ENCODE results near the gene MORN2.

The MORN2 gene

DNA sequence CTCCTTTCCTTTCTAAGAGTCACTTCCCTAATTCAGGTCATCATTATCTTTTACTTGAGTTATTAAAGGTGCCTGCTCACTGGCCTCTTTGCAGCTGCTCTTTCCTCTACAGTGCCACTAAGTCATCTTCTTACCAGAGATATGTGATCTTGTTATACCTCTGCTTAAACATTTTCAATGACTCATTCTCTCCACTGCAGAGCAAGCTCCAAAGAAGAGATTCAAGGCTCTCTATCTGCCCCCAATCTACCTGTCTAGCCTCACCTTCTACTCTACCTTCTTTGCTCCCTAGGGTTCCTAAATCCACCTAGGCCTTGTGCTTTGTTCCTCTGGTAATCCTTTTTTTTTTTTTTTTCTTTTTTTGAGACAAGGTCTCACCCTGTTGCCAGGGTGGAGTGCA is 17.0 kb downstream of the MORN2 start:
- no peak for DNase-seq

DNA sequence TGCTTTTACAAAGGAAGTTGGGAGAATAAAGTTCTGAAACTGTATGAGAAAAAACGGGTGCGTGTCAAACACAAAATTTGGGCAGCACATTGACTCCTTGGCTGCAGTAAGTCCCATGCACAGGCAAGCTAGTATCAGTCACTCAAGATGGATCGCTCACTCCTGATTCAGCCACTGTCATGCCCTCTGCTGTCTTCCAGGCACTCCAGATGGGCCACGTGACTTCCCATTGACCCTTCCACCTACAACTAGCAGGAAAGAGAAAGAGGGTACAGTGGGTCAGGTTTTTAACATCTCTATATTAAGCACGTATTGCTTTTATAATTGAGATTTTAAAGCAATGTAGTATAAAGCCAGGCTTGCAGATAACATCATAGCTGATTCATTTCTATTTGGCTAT is 22.5 kb downstream of the MORN2 start:
- DNase-seq: no peak

DNA sequence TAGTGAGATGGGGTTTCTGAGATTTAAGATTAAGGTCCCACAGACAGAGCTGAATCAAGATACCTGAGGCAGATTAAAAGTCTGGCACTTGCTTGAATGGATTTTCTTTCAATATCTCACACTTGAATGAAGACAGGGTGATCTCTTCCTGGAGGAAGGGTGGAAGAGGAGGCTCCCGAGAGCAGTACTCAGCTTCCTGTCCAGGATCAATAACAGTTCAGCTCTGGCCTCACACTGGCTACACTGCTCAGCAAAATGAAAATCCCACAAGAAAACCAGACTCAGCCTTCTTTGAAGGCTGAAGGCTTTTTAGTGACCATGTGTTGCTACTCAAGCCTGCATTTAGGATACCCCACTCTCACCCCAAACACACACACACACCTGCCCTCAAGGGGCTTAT is 24.9 kb downstream of the MORN2 start:
- no peak for DNase-seq

DNA sequence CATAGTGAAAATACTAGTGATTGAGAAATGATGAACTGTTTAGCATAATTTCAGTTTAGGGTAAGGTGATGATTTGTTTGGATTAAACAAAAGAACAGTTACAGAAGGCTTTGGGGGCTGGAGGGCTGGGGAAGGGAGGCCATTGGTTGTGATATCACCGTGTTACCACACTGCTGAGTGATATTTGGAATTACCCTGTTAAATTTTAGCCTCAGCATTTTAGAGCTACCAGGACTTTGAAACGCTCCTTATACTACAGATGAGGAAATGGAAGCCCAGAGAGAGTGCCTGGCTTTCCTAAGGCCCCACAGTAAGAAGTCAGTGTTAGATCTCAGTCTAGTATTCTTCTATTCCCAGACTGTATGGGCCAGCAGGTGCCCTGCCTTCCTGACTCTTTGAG is 29.5 kb downstream of the MORN2 start:
- DNase-seq: no peak

DNA sequence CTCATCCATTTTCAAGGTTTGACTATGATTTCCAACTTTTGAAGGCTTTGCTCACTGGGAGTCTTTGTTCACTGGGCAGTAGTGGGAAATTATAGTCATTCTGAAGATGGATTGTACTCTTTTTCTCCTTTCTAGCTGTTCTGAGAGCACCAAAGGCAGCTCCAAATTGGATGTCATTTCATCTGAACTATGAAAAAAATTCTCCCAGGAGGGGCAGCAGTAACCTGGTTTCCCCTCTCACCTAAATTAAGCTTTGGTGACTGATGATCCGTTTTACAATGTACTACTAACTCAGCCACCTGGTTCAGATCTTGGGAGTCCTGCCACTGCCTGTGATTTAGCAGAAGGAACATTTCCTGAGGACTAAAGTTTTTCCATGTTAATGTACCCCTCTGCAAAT is 31.5 kb downstream of the MORN2 start:
- DNase-seq: no peak

DNA sequence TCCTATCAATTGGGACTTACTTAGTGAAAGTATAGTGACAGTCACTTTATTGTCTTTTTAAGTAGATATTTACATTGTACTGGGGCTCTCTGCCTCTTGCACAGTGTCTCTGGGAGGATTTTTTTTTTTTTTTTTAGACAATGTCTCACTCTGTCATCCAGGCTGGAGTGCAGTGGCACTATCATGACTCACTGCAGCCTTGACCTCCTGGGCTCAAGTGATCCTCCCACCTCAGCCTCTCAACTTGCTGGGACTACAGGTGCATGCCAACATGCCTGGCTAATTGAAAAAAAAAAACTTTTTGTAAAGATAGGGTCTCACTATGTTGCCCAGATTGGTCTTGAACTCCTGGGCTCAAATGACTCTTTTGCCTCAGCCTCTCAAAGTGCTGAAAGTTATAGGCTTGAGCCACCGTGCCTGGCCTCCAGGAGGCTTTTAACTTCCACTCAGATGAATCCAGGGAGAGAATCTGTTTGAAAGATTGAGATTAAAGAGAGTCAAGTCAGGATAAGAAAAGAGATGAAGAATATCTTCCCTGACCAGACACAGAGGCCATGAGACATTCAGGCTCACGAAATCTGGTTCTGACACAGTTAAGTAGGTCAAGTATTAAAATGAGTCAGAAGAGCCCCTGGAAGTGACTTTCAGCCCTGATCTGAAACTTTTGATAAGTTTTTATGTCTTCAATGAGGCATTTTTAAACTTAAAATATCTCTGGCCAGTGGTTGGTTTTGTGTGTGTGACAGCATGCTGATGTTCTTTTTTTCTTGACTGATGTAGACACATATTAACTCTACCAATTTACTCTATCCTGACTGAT is 32.2 kb downstream of the MORN2 start:
- DNase-seq: no peak

DNA sequence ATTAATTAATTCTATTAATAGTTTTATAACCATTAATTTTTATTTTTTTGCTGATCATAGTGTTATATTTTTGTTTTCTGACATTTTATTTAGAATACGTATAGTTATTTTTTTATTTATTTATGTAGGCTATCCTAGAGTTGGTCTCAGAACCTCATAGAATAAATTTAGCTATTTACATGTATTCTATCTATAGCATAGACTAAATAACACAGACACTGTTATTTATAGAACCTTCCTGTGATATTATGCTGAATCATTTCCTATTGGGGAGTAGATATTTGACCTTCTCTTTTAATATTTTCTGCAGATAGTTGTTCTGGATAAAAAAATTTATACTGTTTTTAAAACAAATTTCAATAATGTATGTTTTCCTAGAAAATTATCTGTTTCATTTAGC is 34.1 kb downstream of the MORN2 start:
- no peak for DNase-seq

DNA sequence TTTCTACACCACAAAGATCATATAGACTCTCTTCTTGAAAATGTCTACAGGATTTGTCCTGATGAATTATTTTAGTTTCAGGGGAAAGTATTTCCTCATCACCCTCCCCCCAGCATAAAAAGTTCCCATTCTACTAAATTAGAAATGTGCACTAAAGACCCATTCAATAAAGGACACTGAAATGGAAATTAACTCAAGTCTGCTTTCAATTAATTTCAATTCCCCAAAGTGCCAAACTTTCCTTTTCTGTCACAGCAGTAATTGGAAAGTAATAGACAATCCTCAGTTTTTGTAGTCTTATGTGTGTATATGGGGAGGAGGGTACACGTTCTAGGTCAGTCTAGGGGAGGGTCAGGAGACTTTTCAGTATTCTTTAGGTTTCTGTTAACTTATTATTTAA is 35.4 kb downstream of the MORN2 start:
- DNase-seq: no peak

DNA sequence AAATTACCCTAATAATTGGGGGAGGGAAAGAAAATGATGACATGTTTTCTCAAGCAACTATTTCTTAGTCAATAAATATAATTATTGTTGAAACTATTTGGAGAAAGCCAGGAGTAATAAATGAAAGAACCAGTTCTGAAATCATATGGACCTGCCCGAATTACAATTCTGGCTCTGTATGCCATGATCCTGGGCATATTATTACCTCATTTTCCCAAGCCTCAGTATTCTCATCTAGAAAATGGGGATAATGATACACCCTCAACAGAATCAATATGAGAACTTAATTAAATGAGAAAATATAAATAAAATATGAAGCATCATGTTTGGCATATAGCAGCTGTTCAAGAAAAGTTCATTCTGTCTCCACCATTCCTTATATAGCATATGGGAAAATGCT is 36.8 kb downstream of the MORN2 start:
- no peak for DNase-seq

DNA sequence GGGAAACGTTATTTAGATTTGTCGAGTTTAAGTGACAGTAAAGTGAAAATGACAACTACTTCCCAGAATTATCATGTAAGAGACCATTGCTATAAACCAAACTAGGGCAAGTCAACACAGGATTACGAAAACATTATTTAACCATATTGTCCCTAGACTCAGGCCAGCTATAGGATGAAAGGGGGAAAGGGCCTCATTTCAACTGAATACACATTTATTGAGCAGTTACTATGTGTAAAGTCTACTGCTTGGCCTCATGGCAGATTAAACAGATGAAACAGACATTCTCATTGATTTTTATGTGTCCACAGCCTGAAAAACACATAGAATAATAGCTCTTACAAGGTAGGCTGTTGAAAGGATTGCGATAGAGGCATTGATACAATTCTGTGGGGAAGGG is 46.6 kb downstream of the MORN2 start:
- no peak for DNase-seq

DNA sequence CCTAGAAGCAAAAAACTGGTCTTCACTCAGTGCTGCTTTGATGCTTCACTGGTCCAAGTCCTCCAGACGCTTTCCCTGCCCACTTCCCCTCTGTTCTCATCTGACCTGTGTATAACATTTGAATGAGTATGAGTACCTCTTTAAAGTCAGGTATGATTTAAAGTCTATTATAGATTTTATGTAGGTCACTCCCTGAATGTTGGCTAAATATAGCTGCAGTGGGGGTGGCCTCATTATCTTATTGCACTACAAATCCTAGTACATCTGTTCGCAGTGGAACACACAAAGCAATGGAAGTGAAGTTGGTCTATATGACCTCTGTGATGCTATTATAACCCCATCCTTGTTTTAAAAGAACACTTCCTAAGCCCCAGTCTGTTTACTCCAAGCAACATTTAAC is 47.1 kb downstream of the MORN2 start:
- DNase-seq: no peak

DNA sequence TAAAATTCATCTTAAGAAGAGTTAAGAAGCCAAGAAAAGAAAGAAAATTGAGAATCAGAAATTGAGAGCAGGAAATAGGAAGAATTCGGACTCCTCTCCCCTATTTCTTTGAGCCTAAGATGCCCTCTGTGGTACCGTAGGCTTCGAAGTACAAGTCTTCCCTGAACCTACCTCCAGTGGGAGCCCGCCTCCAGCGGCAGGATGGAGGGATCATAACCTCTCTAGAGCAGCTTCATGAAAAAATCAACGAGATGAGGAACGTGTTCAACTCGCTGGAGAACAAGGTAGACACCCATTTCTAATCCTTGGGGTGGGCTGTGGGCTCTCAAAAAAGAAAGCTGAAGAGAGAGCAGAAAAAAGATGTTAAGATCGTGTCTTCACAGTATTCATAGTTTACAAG is 50.2 kb downstream of the MORN2 start:
- no peak for DNase-seq

DNA sequence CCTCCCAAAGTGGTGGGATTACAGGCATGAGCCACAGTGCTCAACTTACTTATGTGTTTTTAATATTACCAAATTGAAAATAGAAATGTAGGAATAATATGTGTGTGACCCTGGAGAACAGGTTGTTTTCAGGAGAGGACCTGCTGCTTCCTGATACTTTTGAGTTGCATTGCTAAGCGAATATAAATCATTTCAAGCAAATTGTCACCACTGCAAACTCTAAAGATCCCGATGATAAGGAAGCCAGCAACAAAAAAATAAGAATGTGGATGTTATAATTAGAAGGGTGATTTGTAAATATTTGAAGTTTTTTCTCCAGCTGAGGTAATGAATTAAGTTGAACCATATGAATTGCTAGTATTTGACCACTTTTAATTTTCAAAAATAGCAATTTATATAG is 54.8 kb downstream of the MORN2 start:
- no peak for DNase-seq
